ENCODE results near the gene TNFSF12. TPM values are rescaled to one million over a fixed set of nuclear protein-coding genes. Genes with fewer than 3 reads are reported as not detected.

TNFSF12 gene
- total RNA-seq, 1 donor from 2014 or later: 3.7 TPM

DNA sequence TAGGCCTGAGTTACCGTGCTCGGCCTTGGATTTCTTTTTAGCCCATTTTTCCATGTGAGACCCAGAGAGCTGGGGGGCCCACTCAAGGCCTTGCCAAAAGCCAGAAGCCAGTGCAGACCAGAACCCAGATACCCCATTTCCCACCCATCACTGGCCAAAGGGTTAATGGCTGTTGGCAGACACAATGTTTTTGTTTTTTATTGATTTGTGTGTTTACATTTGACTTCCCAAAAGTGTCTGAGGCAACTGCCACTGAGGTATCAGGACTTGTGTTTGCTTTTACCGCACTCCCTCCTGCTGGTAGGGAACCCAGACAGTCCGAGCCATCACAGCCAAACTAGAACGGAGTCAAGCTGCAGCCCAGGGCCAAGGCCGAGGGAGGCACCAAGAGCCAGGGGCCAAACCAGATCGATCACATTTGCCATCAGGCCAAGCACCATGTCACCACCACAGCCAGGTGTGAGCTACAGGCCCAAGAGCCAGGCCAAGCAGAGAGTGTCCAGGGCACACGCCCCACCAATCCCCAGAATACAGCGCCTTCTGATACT is 7.7 kb upstream of the TNFSF12 start:
- DNase-seq (ENCODE audit: low spot score in 2 of 2): no peak
- FAIRE-seq: no peak

- FAIRE-seq: no peak
- no peak for DNase-seq (ENCODE audit: low spot score in 2 of 2)
Observed at GRCh38 chr17:7544911-7545310, 3.9 kb upstream of the TNFSF12 start.

DNA sequence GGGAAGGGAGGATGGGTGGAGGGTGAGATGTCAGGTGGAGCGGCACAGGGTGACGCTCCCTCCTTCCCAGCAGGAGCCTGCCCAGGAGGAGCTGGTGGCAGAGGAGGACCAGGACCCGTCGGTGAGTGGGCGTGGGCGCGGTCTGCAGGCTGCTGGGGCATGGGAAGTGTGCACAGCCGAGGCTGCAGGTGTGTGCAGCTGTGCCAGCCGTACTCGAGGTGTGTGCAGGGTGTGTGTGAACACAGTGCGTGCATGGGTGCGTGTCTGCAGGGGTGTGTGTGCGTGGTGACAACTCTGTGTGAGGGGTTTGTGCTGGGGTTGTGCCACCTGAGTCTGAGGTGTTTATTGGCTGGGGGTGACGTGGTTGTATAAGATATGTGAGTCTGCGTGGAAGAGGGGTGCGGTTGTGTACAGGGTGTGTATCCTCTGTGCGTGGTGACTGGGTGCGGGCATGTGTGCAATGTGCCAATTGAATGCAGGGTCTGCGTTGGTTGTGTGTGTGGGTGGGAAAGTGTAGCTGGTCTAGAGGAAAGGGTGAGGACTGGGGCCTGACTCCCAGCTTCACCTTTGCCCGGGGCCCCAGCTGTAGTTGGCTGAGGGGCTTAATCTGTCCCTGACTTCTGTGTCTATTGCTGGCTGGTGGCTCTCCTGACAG is 670 bp downstream of the TNFSF12 start:
- DNase-seq (ENCODE audit: low spot score in 2 of 2) (peak in 1 of 2 donors; percentile 63), FAIRE-seq (no peak)

DNA sequence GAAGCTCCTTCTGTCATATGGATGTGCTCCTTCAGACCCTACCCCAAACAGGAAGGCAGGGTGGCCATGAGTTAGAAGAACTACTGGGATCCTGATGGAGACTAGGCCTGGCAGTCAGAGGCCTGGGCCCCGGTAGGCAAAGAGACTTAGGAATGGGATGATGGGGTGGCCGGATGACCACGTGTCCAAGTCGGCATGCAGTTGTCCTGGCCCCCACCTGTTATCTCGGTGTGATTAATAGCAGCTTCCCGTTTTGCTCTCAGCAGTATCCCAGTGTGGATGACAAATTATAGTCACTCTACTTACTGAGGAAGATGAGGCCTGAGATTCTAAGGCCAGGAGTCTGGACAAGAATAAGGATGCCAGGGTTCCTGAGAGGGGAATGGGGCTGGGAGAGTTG is 1.5 kb downstream of the TNFSF12 start:
- FAIRE-seq (no peak), DNase-seq (ENCODE audit: low spot score in 2 of 2) (no peak)

DNA sequence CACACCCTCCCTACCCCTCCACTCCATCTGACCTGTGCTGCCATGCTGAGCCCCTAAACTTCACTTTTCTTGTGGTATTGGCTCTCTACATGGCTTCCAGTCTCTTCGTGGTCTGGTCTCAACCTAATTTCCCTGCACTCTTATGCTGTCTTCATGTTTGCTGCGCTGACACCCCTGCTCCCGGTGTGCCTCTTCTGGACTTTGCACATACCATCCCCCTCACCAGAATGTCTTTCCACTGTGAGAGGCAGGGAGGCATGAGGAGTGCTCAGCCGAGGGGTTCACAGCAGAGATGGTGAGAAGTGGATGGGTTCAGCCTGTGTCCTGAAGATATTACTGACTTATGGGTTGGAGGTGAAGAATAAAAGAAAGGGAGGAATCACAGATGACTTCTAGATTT is 2.5 kb downstream of the TNFSF12 start:
- no peak for DNase-seq (ENCODE audit: low spot score in 2 of 2)
- no peak for FAIRE-seq

DNA sequence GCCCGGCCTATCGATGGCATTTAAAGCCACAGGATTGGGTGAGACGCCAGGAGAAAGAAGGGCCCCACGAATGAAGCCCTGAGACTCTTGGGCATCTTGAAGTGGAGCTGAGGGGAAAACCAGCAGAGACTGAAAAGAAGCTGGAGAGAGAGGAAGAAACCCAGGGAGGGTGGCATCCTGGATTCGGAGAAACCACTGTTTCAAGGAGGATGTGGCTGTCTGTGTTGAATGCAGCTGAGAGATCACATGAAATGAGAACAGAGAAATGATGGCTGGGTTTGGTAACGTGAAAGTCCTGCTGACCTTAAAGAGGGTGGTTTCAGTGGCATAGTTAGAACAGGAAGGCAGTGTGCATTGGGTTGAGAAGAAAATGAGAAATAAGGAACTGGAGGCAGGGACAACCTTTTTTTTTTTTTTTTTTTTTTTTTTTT is 3.8 kb downstream of the TNFSF12 start:
- DNase-seq (ENCODE audit: low spot score in 2 of 2) (no peak), FAIRE-seq (no peak)

DNA sequence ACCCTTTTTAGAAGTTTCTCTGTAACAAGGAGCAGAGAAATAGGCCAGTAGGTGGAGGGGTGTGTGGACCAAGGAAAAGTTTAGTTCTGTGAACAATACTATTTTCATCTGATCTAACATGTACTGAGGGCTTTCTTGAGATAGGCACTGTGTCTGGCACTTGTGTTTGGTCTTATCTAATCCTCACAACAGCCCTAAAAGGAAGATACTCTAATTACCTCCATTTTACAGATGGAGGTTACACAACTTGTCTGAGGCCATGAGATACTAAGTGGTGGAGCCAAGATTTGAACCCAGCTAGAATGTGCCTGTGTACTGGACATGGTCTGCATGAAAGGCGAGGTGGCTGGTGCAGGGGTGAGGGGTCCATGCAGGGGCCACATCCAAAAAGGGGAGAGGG is 4.5 kb downstream of the TNFSF12 start:
- no peak for FAIRE-seq
- DNase-seq (ENCODE audit: low spot score in 2 of 2): no peak

- DNase-seq (ENCODE audit: low spot score in 2 of 2): no peak
- no peak for FAIRE-seq
Observed at GRCh38 chr17:7555320-7555948, 6.6 kb downstream of the TNFSF12 start.

GRCh38 chr17:7556627-7557026 is 7.8 kb downstream of the TNFSF12 start:
- FAIRE-seq (no peak), DNase-seq (ENCODE audit: low spot score in 2 of 2) (no peak)

GRCh38 chr17:7557147-7557764 is 8.4 kb downstream of the TNFSF12 start:
- DNase-seq (ENCODE audit: low spot score in 2 of 2) (no peak), FAIRE-seq (no peak)

GRCh38 chr17:7557775-7558543 is 9.1 kb downstream of the TNFSF12 start:
- peak; percentile 60 to 73 for DNase-seq (ENCODE audit: low spot score in 2 of 2)
- FAIRE-seq: no peak

DNA sequence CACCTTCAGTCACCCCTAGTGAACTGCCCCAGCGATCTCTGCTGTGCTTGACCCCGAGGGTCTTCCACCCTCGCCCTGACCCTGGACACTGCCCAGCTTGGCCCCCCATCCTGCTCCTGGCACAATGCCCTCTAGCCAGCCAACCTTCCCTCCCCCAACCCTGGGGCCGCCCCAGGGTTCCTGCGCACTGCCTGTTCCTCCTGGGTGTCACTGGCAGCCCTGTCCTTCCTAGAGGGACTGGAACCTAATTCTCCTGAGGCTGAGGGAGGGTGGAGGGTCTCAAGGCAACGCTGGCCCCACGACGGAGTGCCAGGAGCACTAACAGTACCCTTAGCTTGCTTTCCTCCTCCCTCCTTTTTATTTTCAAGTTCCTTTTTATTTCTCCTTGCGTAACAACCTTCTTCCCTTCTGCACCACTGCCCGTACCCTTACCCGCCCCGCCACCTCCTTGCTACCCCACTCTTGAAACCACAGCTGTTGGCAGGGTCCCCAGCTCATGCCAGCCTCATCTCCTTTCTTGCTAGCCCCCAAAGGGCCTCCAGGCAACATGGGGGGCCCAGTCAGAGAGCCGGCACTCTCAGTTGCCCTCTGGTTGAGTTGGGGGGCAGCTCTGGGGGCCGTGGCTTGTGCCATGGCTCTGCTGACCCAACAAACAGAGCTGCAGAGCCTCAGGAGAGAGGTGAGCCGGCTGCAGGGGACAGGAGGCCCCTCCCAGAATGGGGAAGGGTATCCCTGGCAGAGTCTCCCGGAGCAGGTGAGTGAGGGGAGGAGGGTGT is 9.9 kb downstream of the TNFSF12 start, which contains the start of gene TNFSF13:
Gene TNFSF13, plus strand, starts transcription at position 207 of the 776 bp plus-strand sequence. Its CDS starts 290 bp downstream, at position 497.
- FAIRE-seq (no peak), DNase-seq (ENCODE audit: low spot score in 2 of 2) (no peak)

DNA sequence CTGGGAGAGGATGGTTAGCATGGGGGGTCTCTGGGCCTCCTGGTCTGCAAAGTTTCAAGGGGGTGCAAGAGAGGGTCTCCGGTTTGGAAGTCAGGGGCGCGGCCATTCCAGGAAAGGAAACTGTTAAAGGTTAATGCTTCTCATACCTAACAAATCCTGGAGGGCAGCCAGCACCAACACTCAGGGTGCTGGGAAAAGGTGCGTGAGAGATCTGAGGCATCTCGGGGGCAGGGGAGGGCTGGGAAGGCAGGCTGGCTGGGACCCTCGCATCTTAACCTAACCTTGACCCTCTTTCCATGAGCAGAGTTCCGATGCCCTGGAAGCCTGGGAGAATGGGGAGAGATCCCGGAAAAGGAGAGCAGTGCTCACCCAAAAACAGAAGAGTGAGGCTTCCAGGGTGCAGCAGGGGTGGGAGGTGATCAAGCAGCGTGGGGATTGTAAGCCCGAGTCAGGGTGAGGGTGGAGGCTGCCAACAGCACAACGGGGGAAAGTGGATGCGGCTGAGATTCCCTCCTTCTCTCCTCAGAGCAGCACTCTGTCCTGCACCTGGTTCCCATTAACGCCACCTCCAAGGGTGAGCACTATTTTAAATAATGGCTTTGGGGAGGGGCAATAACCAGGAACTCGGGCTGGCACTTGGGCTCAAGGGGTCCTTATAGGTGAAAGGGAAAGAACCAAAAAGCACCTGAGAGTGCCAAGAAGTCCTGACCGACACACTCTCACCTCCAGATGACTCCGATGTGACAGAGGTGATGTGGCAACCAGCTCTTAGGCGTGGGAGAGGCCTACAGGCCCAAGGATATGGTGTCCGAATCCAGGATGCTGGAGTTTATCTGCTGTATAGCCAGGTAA is 10.7 kb downstream of the TNFSF12 start:
- no peak for FAIRE-seq
- no peak for DNase-seq (ENCODE audit: low spot score in 2 of 2)

DNA sequence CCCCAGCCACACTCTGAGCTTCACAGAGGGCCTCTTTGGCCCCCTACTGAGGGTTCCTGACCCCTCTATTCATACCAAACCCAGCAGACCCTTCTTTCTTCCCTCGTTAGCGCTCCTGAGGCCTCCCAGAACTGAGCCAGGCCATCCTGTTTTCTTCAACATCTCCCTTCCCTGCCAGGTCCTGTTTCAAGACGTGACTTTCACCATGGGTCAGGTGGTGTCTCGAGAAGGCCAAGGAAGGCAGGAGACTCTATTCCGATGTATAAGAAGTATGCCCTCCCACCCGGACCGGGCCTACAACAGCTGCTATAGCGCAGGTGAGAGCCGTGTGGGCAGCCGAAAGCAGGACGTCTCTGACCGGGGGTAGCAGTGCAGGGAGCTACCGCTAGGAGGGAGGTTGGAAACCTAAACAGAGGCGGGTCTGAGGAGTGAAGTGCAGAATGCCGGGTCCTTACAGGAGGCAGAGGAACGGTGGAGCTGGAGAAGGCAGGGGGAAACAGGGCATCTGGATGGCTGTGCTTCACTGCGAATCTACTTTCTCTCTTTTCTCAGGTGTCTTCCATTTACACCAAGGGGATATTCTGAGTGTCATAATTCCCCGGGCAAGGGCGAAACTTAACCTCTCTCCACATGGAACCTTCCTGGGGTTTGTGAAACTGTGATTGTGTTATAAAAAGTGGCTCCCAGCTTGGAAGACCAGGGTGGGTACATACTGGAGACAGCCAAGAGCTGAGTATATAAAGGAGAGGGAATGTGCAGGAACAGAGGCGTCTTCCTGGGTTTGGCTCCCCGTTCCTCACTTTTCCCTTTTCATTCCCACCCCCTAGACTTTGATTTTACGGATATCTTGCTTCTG is 11.5 kb downstream of the TNFSF12 start:
- no peak for FAIRE-seq
- no peak for DNase-seq (ENCODE audit: low spot score in 2 of 2)

DNA sequence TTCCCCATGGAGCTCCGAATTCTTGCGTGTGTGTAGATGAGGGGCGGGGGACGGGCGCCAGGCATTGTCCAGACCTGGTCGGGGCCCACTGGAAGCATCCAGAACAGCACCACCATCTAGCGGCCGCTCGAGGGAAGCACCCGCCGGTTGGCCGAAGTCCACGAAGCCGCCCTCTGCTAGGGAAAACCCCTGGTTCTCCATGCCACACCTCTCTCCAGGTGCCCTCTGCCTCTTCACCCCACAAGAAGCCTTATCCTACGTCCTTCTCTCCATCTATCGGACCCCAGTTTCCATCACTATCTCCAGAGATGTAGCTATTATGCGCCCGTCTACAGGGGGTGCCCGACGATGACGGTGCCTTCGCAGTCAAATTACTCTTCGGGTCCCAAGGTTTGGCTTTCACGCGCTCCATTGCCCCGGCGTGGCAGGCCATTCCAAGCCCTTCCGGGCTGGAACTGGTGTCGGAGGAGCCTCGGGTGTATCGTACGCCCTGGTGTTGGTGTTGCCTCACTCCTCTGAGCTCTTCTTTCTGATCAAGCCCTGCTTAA is 12.2 kb downstream of the TNFSF12 start:
- no peak for FAIRE-seq
- DNase-seq (ENCODE audit: low spot score in 2 of 2): peak; percentile 91 to 92

- FAIRE-seq (no peak), DNase-seq (ENCODE audit: low spot score in 2 of 2) (peak; percentile 98 to 99)
Observed at GRCh38 chr17:7561589-7562207, 12.8 kb downstream of the TNFSF12 start, which contains the start of gene SENP3. Gene SENP3 (plus strand): TSS chr17:7561919. CDS start chr17:7563077, 1,158 bp downstream.

- DNase-seq (ENCODE audit: low spot score in 2 of 2) (no peak), FAIRE-seq (no peak)
Observed at GRCh38 chr17:7562208-7562605, 13.3 kb downstream of the TNFSF12 start.

All from frontal cortex (tissue), 4 donors.